ENCODE data around the gene ELF2. TPM values are rescaled to one million over a fixed set of nuclear protein-coding genes. Genes with fewer than 3 reads are reported as not detected.

ELF2 gene
- total RNA-seq, 4 donors from 2014 or later: 58.1 to 76.6 (median 65.0) TPM

- Histone ChIP-seq H3K27ac (peak overlapping the region in 1 of 3 donors; percentile 27), H3K4me1 (peaks cover 21 to 23% of the 10 kb centered on the region in 2 donors), H3K4me3 (replicated peaks in 1 of 3) (no peak overlapping the region), H3K9me3 (no peaks in the 10 kb centered on the region), H3K27me3 (no peaks in the 10 kb centered on the region), H3K36me3 (no peaks in the 10 kb centered on the region)
- intact Hi-C loops (cut with DNase I): loop anchor here (10.0 kb wide), 1 partner anchor 49 kb away; no protein-coding TSS in a partner anchor
- DNase-seq: no peak
- 85 to 92% methylated on average over 2 of the region's 2 CpGs for WGBS, 2 donors
- no peak for TF ChIP-seq POLR2A (IDR thresholded peaks at IDR 0.05)
- TF ChIP-seq CTCF (IDR thresholded peaks at IDR 0.05): no peak
Measured at GRCh38 chr4:139154134-139154421, 22.9 kb downstream of the ELF2 start.

GRCh38 chr4:139153411-139154133, 23.4 kb downstream of the ELF2 start:
- peaks cover 21 to 23% of the 10 kb centered on the region in 2 donors for H3K4me1 ChIP-seq

GRCh38 chr4:139152249-139152648, 24.8 kb downstream of the ELF2 start:
- DNase-seq: no peak

More at GRCh38 chr4:139153411-139154133, 23.4 kb downstream of the ELF2 start:
- DNase-seq: no peak
- intact Hi-C loops (cut with DNase I): loop anchor here (10.0 kb wide), 1 partner anchor 49 kb away; no protein-coding TSS in a partner anchor
- no peaks in the 10 kb centered on the region for H3K36me3 ChIP-seq
- no peak for TF ChIP-seq CTCF (IDR thresholded peaks at IDR 0.05)
- TF ChIP-seq POLR2A (IDR thresholded peaks at IDR 0.05): no peak
- H3K4me3 ChIP-seq (replicated peaks in 1 of 3): no peak overlapping the region
- H3K9me3 ChIP-seq: no peaks in the 10 kb centered on the region
- H3K27ac ChIP-seq: peak overlapping the region in 2 of 3 donors; percentile 27 to 46
- H3K27me3 ChIP-seq: no peaks in the 10 kb centered on the region
- WGBS, 2 donors: 100% methylated on average over 1 of the region's 1 CpG

GRCh38 chr4:139146926-139147629, 29.9 kb downstream of the ELF2 start:
- WGBS, 2 donors: 95 to 96% methylated on average over 8 of the region's 8 CpGs

More at GRCh38 chr4:139152249-139152648, 24.8 kb downstream of the ELF2 start:
- WGBS, 2 donors: 93 to 96% methylated on average over 2 of the region's 2 CpGs
- no peak overlapping the region for H3K4me3 ChIP-seq (replicated peaks in 1 of 3)
- no peak for TF ChIP-seq CTCF (IDR thresholded peaks at IDR 0.05)
- no peak for TF ChIP-seq POLR2A (IDR thresholded peaks at IDR 0.05)
- no peaks in the 10 kb centered on the region for H3K36me3 ChIP-seq
- peaks cover 21 to 23% of the 10 kb centered on the region in 2 donors for H3K4me1 ChIP-seq
- H3K9me3 ChIP-seq: no peaks in the 10 kb centered on the region
- no peak overlapping the region for H3K27ac ChIP-seq
- intact Hi-C loops (cut with DNase I): loop anchor here (10.0 kb wide), 1 partner anchor 47 kb away; no protein-coding TSS in a partner anchor
- H3K27me3 ChIP-seq: no peaks in the 10 kb centered on the region

More at GRCh38 chr4:139146926-139147629, 29.9 kb downstream of the ELF2 start:
- intact Hi-C loops (cut with DNase I): no loop called here
- no peaks in the 10 kb centered on the region for H3K9me3 ChIP-seq
- H3K27ac ChIP-seq: no peak overlapping the region
- H3K36me3 ChIP-seq: no peaks in the 10 kb centered on the region
- peaks cover 12 to 28% of the 10 kb centered on the region in 2 donors for H3K4me1 ChIP-seq
- no peak overlapping the region for H3K4me3 ChIP-seq (replicated peaks in 1 of 3)
- TF ChIP-seq CTCF (IDR thresholded peaks at IDR 0.05) (no peak), POLR2A (IDR thresholded peaks at IDR 0.05) (no peak)
- no peak for DNase-seq
- H3K27me3 ChIP-seq: no peaks in the 10 kb centered on the region

Measured in thyroid gland (tissue), 4 donors.